NCI-H510A treated with DMSO at 0.1 percent for 48 hours (cell line): Measurements from ENCODE around the gene SNRNP48.
A peak's percentile ranks its signal among the peaks of the same experiment; 100 is the strongest.

Experiments
- DNase-seq: peaks from one replicate; lab custom pipeline; 2025; lab: John Stamatoyannopoulos, UW

Gene SNRNP48

GRCh38 chr6:7589949-7590917 is at the start of gene SNRNP48:
TSS of gene SNRNP48 (plus strand) at chr6:7590198. CDS start at chr6:7590258, 60 bp downstream.
- peak; percentile 82 for DNase-seq

GRCh38 chr6:7540595-7540994 is 49.4 kb upstream of the SNRNP48 start:
- no peak for DNase-seq

GRCh38 chr6:7541175-7542064 is 48.6 kb upstream of the SNRNP48 start, which contains the start of gene DSP:
TSS of gene DSP (plus strand) at chr6:7541671. CDS start at chr6:7541916, 245 bp downstream.
- peak; percentile 84 for DNase-seq

GRCh38 chr6:7542065-7542873 is 47.7 kb upstream of the SNRNP48 start:
- no peak for DNase-seq

- peak; percentile 39 for DNase-seq
Measured at GRCh38 chr6:7542874-7543624, 46.9 kb upstream of the SNRNP48 start.

- no peak for DNase-seq
Measured at GRCh38 chr6:7543789-7544424, 46.1 kb upstream of the SNRNP48 start.

GRCh38 chr6:7544597-7544996 is 45.4 kb upstream of the SNRNP48 start:
- DNase-seq, result no peak

- DNase-seq, result no peak
Measured at GRCh38 chr6:7545316-7546019, 44.5 kb upstream of the SNRNP48 start.

- no peak for DNase-seq
Measured at GRCh38 chr6:7546020-7546369, 44.0 kb upstream of the SNRNP48 start.

GRCh38 chr6:7546383-7546782 is 43.6 kb upstream of the SNRNP48 start:
- DNase-seq, result no peak

GRCh38 chr6:7546896-7547295 is 43.1 kb upstream of the SNRNP48 start:
- DNase-seq, result no peak

GRCh38 chr6:7547315-7547714 is 42.7 kb upstream of the SNRNP48 start:
- DNase-seq, result no peak

GRCh38 chr6:7550433-7550801 is 39.6 kb upstream of the SNRNP48 start:
- peak; percentile 50 for DNase-seq

GRCh38 chr6:7554533-7555275 is 35.3 kb upstream of the SNRNP48 start:
- no peak for DNase-seq

GRCh38 chr6:7555671-7556070 is 34.3 kb upstream of the SNRNP48 start:
- DNase-seq, result no peak

- no peak for DNase-seq
Measured at GRCh38 chr6:7556394-7557106, 33.4 kb upstream of the SNRNP48 start.

GRCh38 chr6:7557652-7558051 is 32.3 kb upstream of the SNRNP48 start:
- no peak for DNase-seq

GRCh38 chr6:7558781-7559180 is 31.2 kb upstream of the SNRNP48 start:
- DNase-seq, result no peak

GRCh38 chr6:7559196-7559595 is 30.8 kb upstream of the SNRNP48 start:
- DNase-seq, result no peak
